CD4-positive, CD25-positive, alpha-beta regulatory T cell (primary cell): ENCODE data around the gene SLC34A3. TPM values are rescaled to one million over a fixed set of nuclear protein-coding genes. Genes with fewer than 3 reads are reported as not detected.

Experiments
- ATAC-seq, 2 donors: fragments of 150-1000 bp; cut with Tn5 transposase; one replicate each; pipeline ENCODE4 v1.10.0; 2021; ENCODE audit warnings: low read depth in 2 of 2, moderate number of reproducible peaks in 2 of 2, moderate library complexity in 1 of 2
- DNase-seq, 3 donors: peaks; one replicate each; pipeline versions ENCODE4 v3.0.0 to v3.0.0-alpha.2; 2012 to 2022; ENCODE audit warnings: mixed read lengths in 1 of 3
- H3K27ac ChIP-seq: one replicate; pipeline ENCODE4 v1.7.0; 2013; ENCODE audit warnings: mild to moderate bottlenecking, low read length; ENCODE audit not compliant: insufficient read depth, poor library complexity, severe bottlenecking
- H3K27me3 ChIP-seq: one replicate; pipeline ENCODE4 v1.7.0; 2013; ENCODE audit warnings: low read length; ENCODE audit not compliant: control insufficient read depth, insufficient read depth
- H3K36me3 ChIP-seq: one replicate; pipeline ENCODE4 v1.7.0; 2013; ENCODE audit warnings: mild to moderate bottlenecking, low read length, moderate library complexity; ENCODE audit not compliant: control insufficient read depth, insufficient read depth
- H3K4me1 ChIP-seq: 2 replicates; pipeline ENCODE4 v1.7.0; 2013; ENCODE audit warnings: mild to moderate bottlenecking, low read length; ENCODE audit not compliant: insufficient read depth, control insufficient read depth, poor library complexity, severe bottlenecking
- H3K4me3 ChIP-seq: one replicate; pipeline ENCODE4 v1.7.0; 2013; ENCODE audit warnings: low read depth, mild to moderate bottlenecking, low read length, moderate library complexity
- H3K9me3 ChIP-seq, 2 experiments: 1 replicate in 1 of 2; 2 replicates in 1 of 2; pipeline ENCODE4 v1.7.0; 2013; ENCODE audit warnings: low read length in 2 of 2, mild to moderate bottlenecking in 1 of 2, moderate library complexity in 1 of 2; ENCODE audit not compliant: control insufficient read depth in 2 of 2
- H3K27ac Mint-ChIP-seq, 3 donors: one replicate each; pipeline ENCODE4 v1.8.0; 2020 to 2022; ENCODE audit warnings: mild to moderate bottlenecking in 3 of 3, mixed read lengths in 3 of 3, moderate library complexity in 2 of 3
- H3K27me3 Mint-ChIP-seq: one replicate; pipeline ENCODE4 v1.8.0; 2022; ENCODE audit warnings: mild to moderate bottlenecking, mixed read lengths
- H3K36me3 Mint-ChIP-seq: one replicate; pipeline ENCODE4 v1.8.0; 2020; ENCODE audit warnings: mixed read lengths
- H3K4me1 Mint-ChIP-seq, 4 donors: one replicate each; pipeline ENCODE4 v1.8.0; 2020 to 2022; ENCODE audit warnings: mixed read lengths in 4 of 4, mild to moderate bottlenecking in 1 of 4
- H3K4me3 Mint-ChIP-seq, 4 donors: one replicate each; pipeline ENCODE4 v1.8.0; 2020 to 2022; ENCODE audit warnings: mild to moderate bottlenecking in 4 of 4, mixed read lengths in 4 of 4, moderate library complexity in 3 of 4
- H3K9me3 Mint-ChIP-seq, 7 donors: one replicate each; pipeline ENCODE4 v1.8.0; 2020 to 2022; ENCODE audit warnings: mixed read lengths in 7 of 7, mild to moderate bottlenecking in 3 of 7, moderate library complexity in 2 of 7
- polyA plus RNA-seq, 4 donors: library from polyadenylated mRNA; unstranded; fragments of 300-500 nt; fragmentation: Illumina TruSeq; gene quantifications; one replicate each; pipeline ENCODE4 v1.2.3, GENCODE V29; 2021
- total RNA-seq: library from RNA; stranded (reverse); gene quantifications from one replicate; pipeline ENCODE4 v1.2.3, GENCODE V29; 2022

Gene SLC34A3
- total and polyA plus RNA-seq, 5 donors from 2014 or later = not detected

DNA sequence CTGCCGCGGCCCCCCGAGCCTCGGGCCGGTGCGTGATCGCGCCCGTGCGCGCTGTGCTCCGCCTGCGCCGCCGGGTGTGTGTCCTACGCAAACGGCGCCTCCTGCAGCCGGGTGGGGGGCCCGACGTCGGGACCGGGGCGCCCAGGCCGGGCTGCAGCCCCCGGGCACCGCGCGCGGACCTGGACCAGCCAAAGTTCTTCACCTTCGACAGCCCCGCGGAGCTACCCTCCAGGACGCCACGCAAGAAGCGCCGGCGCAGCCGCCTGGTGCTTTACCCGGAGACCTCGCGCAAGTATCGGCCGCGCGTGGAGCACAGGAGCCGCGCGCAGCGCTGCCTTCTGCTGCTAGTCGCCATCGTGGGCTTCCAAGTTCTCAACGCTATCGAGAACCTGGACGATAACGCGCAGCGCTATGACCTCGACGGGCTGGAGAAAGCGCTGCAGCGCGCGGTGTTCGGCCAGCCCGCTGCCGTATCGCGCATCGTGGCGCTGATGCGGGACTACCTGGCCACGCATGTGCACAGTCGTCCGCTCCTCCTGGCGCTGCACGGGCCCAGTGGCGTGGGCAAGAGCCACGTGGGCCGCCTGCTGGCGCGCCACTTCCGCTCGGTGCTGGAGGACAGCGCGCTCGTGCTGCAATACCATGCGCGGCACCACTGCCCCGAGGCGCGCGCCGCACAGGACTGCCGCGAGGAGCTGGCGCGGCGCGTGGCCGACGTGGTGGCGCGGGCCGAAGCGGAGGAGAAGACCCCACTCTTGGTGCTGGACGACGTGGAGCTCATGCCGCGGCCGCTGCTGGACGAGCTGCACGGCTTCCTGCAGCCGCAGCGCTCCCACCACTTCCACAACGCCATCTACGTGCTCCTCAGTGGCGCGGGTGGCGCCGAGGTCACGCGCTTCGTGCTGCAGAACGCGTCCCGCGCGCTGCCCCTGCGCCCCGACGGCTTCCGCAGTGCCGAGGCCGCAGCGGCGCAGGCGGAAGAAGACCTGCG lies 48.3 kb downstream of the SLC34A3 start:
- Mint-ChIP-seq H3K36me3 (no peaks in the 10 kb centered on the region), H3K9me3 (no peaks in the 10 kb centered on the region), H3K27me3 (no peaks in the 10 kb centered on the region), H3K27ac (no peak overlapping the region), H3K4me3 (peak overlapping the region in 2 of 4 donors; percentile 5 to 28), H3K4me1 (peaks cover 0 to 25% (median 3%) of the 10 kb centered on the region in 4 donors)
- Histone ChIP-seq H3K27ac (no peak overlapping the region), H3K36me3 (peaks cover 3% of the 10 kb centered on the region), H3K9me3 (no peaks in the 10 kb centered on the region), H3K27me3 (no peaks in the 10 kb centered on the region), H3K4me3 (no peak overlapping the region), H3K4me1 (peaks cover 29% of the 10 kb centered on the region)
- no peak for ATAC-seq
- DNase-seq = no peak

- H3K27ac Mint-ChIP-seq = no peak overlapping the region
- H3K4me3 Mint-ChIP-seq = peak overlapping the region in 3 of 4 donors; percentile 29 to 56 (median 47)
- H3K27me3 ChIP-seq = no peaks in the 10 kb centered on the region
- H3K4me1 ChIP-seq = peaks cover 29% of the 10 kb centered on the region
- H3K27ac ChIP-seq = no peak overlapping the region
- no peaks in the 10 kb centered on the region for H3K36me3 Mint-ChIP-seq
- H3K4me1 Mint-ChIP-seq = peaks cover 0 to 25% (median 3%) of the 10 kb centered on the region in 4 donors
- no peaks in the 10 kb centered on the region for H3K9me3 Mint-ChIP-seq
- no peak overlapping the region for H3K4me3 ChIP-seq
- ATAC-seq (no peak), DNase-seq (no peak)
- H3K9me3 ChIP-seq = no peaks in the 10 kb centered on the region
- H3K36me3 ChIP-seq = peaks cover 3% of the 10 kb centered on the region
- no peaks in the 10 kb centered on the region for H3K27me3 Mint-ChIP-seq
Measured at GRCh38 chr9:137279741-137280473, 49.2 kb downstream of the SLC34A3 start.

DNA sequence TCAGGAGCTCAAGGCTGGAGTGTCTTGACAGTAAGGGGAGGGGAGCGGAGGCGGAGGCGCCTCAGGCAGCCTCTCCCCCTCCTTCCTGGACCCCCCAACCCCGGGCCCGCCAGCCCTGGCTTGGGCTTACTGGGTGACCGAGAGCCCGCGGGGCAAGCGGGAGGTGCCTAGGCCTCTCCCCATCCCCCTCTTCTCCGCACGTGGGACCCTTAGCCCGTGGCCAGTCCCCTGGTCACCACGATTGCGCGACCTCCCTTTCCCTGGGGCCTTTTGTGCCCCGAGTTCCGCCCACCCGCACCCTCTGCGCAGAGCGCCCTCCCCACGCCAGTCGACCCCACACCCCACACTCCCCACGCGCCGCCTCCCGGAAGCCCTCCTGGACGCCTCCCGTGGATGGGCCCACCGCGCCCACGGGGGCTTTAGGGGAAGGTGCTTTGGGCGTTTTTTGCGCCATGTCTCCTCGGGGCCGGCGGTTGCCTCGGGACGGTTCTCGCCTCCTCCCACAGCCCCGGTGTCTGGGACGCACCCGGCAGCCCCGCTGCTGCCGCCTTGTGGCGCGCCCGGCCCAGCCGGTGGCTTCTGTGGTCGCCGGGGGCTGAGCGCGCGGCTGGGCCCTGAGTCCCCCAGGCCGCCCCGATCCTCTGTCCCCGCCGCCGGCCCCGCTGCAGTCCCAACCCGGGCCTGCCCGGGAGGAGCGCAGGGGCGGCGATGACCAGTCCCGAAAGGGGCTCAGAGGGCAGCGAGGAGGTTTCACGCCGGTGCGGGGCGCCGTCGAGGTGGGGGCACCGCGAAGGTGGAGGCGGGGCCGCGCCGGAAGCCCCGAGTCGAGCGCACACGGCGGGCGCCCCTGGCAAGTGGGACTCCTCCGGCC lies 50.0 kb downstream of the SLC34A3 start:
- H3K4me3 Mint-ChIP-seq = no peak overlapping the region
- no peaks in the 10 kb centered on the region for H3K9me3 Mint-ChIP-seq
- Histone ChIP-seq H3K36me3 (peaks cover 3% of the 10 kb centered on the region), H3K27me3 (no peaks in the 10 kb centered on the region), H3K4me1 (peaks cover 29% of the 10 kb centered on the region), H3K4me3 (no peak overlapping the region), H3K27ac (no peak overlapping the region), H3K9me3 (no peaks in the 10 kb centered on the region)
- H3K27me3 Mint-ChIP-seq = peaks cover 3% of the 10 kb centered on the region
- no peak overlapping the region for H3K27ac Mint-ChIP-seq
- ATAC-seq (peak; percentile 16 to 19), DNase-seq (peak in 1 of 3 donors; percentile 28)
- H3K36me3 Mint-ChIP-seq = no peaks in the 10 kb centered on the region
- peaks cover 0 to 19% (median 3%) of the 10 kb centered on the region in 4 donors for H3K4me1 Mint-ChIP-seq

DNA sequence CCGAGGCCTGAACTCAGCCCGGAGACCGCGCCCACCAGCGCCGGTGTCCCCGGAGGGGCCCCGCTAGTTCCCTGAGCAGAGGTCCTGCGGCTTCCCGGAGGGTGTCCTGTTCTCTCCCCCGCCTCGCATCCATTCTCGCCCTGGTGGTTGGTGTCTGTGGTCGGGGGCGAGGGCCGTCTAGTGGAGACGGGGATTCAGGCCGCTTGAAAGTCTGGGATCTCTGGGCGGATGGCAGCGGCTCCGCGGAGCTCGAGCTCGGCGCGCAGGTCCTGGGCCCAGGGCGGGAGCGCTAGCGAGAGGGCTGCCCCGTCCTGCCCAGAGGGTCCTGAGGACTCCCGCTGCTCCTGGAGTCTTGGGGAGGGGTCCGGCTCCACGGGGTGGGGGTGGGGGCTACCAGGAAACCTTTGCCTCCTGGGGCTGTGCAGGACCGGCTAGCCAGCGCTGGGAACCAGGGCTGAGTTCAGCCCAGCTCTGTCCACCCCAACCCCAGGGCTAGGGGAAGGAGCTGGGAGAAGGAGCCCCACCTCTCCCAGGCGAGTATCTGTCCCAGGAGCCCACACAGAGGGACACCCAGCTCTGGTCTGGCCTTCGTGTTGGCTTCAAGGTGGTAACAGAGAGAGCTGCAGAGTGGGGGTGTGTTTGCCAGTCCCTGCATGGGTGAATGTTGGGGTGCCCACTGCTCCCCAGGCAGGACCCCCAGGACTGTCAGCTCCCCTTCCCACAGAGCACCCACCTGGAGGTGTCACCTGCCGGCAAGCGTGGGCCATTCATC lies 50.8 kb downstream of the SLC34A3 start:
- Mint-ChIP-seq H3K27me3 (peaks cover 4% of the 10 kb centered on the region), H3K4me1 (peaks cover 0 to 16% (median 3%) of the 10 kb centered on the region in 4 donors), H3K4me3 (peak overlapping the region in 1 of 4 donors; percentile 66), H3K36me3 (no peaks in the 10 kb centered on the region), H3K27ac (no peak overlapping the region), H3K9me3 (no peaks in the 10 kb centered on the region)
- Histone ChIP-seq H3K27me3 (no peaks in the 10 kb centered on the region), H3K9me3 (no peaks in the 10 kb centered on the region), H3K36me3 (peaks cover 3% of the 10 kb centered on the region), H3K27ac (no peak overlapping the region), H3K4me3 (no peak overlapping the region), H3K4me1 (peaks cover 28% of the 10 kb centered on the region)
- no peak for DNase-seq
- ATAC-seq = no peak

Other genes with a start within 250 kb of the SLC34A3 start
Only the 30 nearest of the 31 such genes appear.
- gene PAXX, start 238.5 kb upstream of the SLC34A3 start, total RNA-seq = 83.3 TPM
- 10 to 100 TPM; 46.7 to 67.5 (median 66.0) TPM for gene PAXX, start 238.5 kb upstream of the SLC34A3 start, polyA plus RNA-seq
- 1.0 TPM for gene CLIC3, start 234.3 kb upstream of the SLC34A3 start, total RNA-seq
- 1 to 10 TPM in 3 of 4 donors, under 1 TPM in 1; 0.38 to 4.5 (median 2.9) TPM for gene CLIC3, start 234.3 kb upstream of the SLC34A3 start, polyA plus RNA-seq
- gene ABCA2, start 202.7 kb upstream of the SLC34A3 start, total RNA-seq = 135 TPM
- gene ABCA2, start 202.7 kb upstream of the SLC34A3 start, polyA plus RNA-seq = 1 to 10 TPM; 3.8 to 4.5 (median 4.3) TPM
- gene FUT7, start 198.8 kb upstream of the SLC34A3 start, total RNA-seq = 15.2 TPM
- 10 to 100 TPM; 31.8 to 79.0 (median 42.9) TPM for gene FUT7, start 198.8 kb upstream of the SLC34A3 start, polyA plus RNA-seq
- gene NPDC1, start 184.7 kb upstream of the SLC34A3 start, total RNA-seq = 106 TPM
- gene NPDC1, start 184.7 kb upstream of the SLC34A3 start, polyA plus RNA-seq = 10 to 100 TPM in 2 of 4 donors, 1 to 10 TPM in 2; 4.2 to 15.3 (median 9.2) TPM
- not detected for gene ENTPD2, start 176.8 kb upstream of the SLC34A3 start, total RNA-seq
- gene ENTPD2, start 176.8 kb upstream of the SLC34A3 start, polyA plus RNA-seq = not detected
- 1.2 TPM for gene SAPCD2, start 160.3 kb upstream of the SLC34A3 start, total RNA-seq
- under 1 TPM; 0.09 to 0.62 (median 0.18) TPM for gene SAPCD2, start 160.3 kb upstream of the SLC34A3 start, polyA plus RNA-seq
- gene UAP1L1, start 153.4 kb upstream of the SLC34A3 start, total RNA-seq = 14.8 TPM
- gene UAP1L1, start 153.4 kb upstream of the SLC34A3 start, polyA plus RNA-seq = 1 to 10 TPM; 1.3 to 3.6 (median 1.7) TPM
- gene MAN1B1, start 143.9 kb upstream of the SLC34A3 start, total RNA-seq = 71.3 TPM
- gene MAN1B1, start 143.9 kb upstream of the SLC34A3 start, polyA plus RNA-seq = 10 to 100 TPM; 42.1 to 53.5 (median 45.7) TPM
- gene DPP7, start 116.2 kb upstream of the SLC34A3 start, total RNA-seq = 343 TPM
- 100 to 1,000 TPM; 119 to 164 (median 153) TPM for gene DPP7, start 116.2 kb upstream of the SLC34A3 start, polyA plus RNA-seq
- not detected for gene GRIN1, start 91.7 kb upstream of the SLC34A3 start, total RNA-seq
- gene GRIN1, start 91.7 kb upstream of the SLC34A3 start, polyA plus RNA-seq = not detected
- gene LRRC26, start 60.9 kb upstream of the SLC34A3 start, total RNA-seq = not detected
- gene LRRC26, start 60.9 kb upstream of the SLC34A3 start, polyA plus RNA-seq = not detected
- gene TMEM210, start 58.8 kb upstream of the SLC34A3 start, total RNA-seq = not detected
- gene TMEM210, start 58.8 kb upstream of the SLC34A3 start, polyA plus RNA-seq = not detected
- 127 TPM for gene ANAPC2, start 42.3 kb upstream of the SLC34A3 start, total RNA-seq
- gene ANAPC2, start 42.3 kb upstream of the SLC34A3 start, polyA plus RNA-seq = 1 to 10 TPM; 7.5 to 8.7 (median 8.0) TPM
- gene SSNA1, start 42.2 kb upstream of the SLC34A3 start, total RNA-seq = 54.3 TPM
- 100 to 1,000 TPM; 112 to 150 (median 130) TPM for gene SSNA1, start 42.2 kb upstream of the SLC34A3 start, polyA plus RNA-seq
- gene TPRN, start 30.2 kb upstream of the SLC34A3 start, total RNA-seq = 5.9 TPM
- under 1 TPM; 0.27 to 0.91 (median 0.43) TPM for gene TPRN, start 30.2 kb upstream of the SLC34A3 start, polyA plus RNA-seq
- 20.7 TPM for gene TMEM203, start 25.3 kb upstream of the SLC34A3 start, total RNA-seq
- 100 to 1,000 TPM; 116 to 148 (median 132) TPM for gene TMEM203, start 25.3 kb upstream of the SLC34A3 start, polyA plus RNA-seq
- gene NDOR1, start 25.2 kb upstream of the SLC34A3 start, total RNA-seq = 30.0 TPM
- 1 to 10 TPM; 3.9 to 7.6 (median 5.0) TPM for gene NDOR1, start 25.2 kb upstream of the SLC34A3 start, polyA plus RNA-seq
- 1.2 TPM for gene RNF208, start 8.7 kb upstream of the SLC34A3 start, total RNA-seq
- not detected for gene RNF208, start 8.7 kb upstream of the SLC34A3 start, polyA plus RNA-seq
- not detected for gene CYSRT1, start 5.7 kb upstream of the SLC34A3 start, total RNA-seq
- gene CYSRT1, start 5.7 kb upstream of the SLC34A3 start, polyA plus RNA-seq = not detected
- gene RNF224, start 3.4 kb upstream of the SLC34A3 start, total RNA-seq = not detected
- gene RNF224, start 3.4 kb upstream of the SLC34A3 start, polyA plus RNA-seq = not detected
- 100 TPM for gene TUBB4B, start 10.4 kb downstream of the SLC34A3 start, total RNA-seq
- 10 to 100 TPM; 56.7 to 87.4 (median 71.8) TPM for gene TUBB4B, start 10.4 kb downstream of the SLC34A3 start, polyA plus RNA-seq
- not detected for gene STPG3, start 20.4 kb downstream of the SLC34A3 start, total RNA-seq
- gene STPG3, start 20.4 kb downstream of the SLC34A3 start, polyA plus RNA-seq = not detected
- gene NELFB, start 24.4 kb downstream of the SLC34A3 start, total RNA-seq = 46.4 TPM
- 10 to 100 TPM; 22.3 to 27.1 (median 23.7) TPM for gene NELFB, start 24.4 kb downstream of the SLC34A3 start, polyA plus RNA-seq
- 6.1 TPM for gene TOR4A, start 46.8 kb downstream of the SLC34A3 start, total RNA-seq
- gene TOR4A, start 46.8 kb downstream of the SLC34A3 start, polyA plus RNA-seq = 1 to 10 TPM; 2.6 to 4.2 (median 3.5) TPM
- 1.6 TPM for gene NRARP, start 71.4 kb downstream of the SLC34A3 start, total RNA-seq
- gene NRARP, start 71.4 kb downstream of the SLC34A3 start, polyA plus RNA-seq = not detected
- gene EXD3, start 192.3 kb downstream of the SLC34A3 start, total RNA-seq = 27.3 TPM
- gene EXD3, start 192.3 kb downstream of the SLC34A3 start, polyA plus RNA-seq = 1 to 10 TPM; 4.7 to 7.2 (median 5.7) TPM
- 3.8 TPM for gene NOXA1, start 192.5 kb downstream of the SLC34A3 start, total RNA-seq
- 1 to 10 TPM in 2 of 4 donors, under 1 TPM in 2; 0.83 to 3.3 (median 1.4) TPM for gene NOXA1, start 192.5 kb downstream of the SLC34A3 start, polyA plus RNA-seq
- gene ENTPD8, start 210.5 kb downstream of the SLC34A3 start, total RNA-seq = not detected
- gene ENTPD8, start 210.5 kb downstream of the SLC34A3 start, polyA plus RNA-seq = not detected
- 109 TPM for gene NSMF, start 228.4 kb downstream of the SLC34A3 start, total RNA-seq
- gene NSMF, start 228.4 kb downstream of the SLC34A3 start, polyA plus RNA-seq = 10 to 100 TPM in 2 of 4 donors, 1 to 10 TPM in 2; 9.3 to 14.5 (median 11.8) TPM